ENCODE results near the gene FAM89B.

Gene FAM89B

DNA sequence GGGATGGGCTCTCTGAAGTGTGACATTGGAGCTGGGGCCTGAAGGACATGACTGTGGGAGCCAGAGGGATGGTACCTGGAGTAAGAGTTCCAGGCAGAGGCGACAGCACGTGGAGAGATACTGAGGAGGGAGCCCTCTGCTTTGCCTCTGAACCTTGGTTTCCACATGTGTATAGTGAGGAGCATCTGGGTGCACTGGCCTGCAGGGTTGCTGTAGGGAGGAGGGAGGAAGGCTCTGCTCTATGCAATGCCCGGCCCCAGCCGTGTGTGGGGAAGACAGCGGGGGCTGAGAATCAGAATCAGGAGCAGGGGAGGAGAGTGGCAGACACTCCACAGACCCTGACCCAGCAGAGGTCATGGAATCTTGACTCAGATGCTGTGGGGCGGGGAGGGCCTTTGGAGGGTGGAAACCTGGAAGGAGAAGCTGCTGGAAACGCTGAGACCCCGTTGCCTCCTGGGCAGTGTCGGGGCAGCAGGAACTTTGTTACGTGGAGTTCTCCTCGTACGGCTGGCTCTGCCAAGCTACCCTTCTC, 43.5 kb upstream of the FAM89B start:
- no peak overlapping the region for H3K4me3 ChIP-seq (ENCODE audit: low read depth, low read length)
- TF ChIP-seq, protein P1, sequence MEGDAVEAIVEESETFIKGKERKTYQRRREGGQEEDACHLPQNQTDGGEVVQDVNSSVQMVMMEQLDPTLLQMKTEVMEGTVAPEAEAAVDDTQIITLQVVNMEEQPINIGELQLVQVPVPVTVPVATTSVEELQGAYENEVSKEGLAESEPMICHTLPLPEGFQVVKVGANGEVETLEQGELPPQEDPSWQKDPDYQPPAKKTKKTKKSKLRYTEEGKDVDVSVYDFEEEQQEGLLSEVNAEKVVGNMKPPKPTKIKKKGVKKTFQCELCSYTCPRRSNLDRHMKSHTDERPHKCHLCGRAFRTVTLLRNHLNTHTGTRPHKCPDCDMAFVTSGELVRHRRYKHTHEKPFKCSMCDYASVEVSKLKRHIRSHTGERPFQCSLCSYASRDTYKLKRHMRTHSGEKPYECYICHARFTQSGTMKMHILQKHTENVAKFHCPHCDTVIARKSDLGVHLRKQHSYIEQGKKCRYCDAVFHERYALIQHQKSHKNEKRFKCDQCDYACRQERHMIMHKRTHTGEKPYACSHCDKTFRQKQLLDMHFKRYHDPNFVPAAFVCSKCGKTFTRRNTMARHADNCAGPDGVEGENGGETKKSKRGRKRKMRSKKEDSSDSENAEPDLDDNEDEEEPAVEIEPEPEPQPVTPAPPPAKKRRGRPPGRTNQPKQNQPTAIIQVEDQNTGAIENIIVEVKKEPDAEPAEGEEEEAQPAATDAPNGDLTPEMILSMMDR (IDR thresholded peaks at IDR 0.05; ENCODE audit: low read depth, low read length), result no peak

DNA sequence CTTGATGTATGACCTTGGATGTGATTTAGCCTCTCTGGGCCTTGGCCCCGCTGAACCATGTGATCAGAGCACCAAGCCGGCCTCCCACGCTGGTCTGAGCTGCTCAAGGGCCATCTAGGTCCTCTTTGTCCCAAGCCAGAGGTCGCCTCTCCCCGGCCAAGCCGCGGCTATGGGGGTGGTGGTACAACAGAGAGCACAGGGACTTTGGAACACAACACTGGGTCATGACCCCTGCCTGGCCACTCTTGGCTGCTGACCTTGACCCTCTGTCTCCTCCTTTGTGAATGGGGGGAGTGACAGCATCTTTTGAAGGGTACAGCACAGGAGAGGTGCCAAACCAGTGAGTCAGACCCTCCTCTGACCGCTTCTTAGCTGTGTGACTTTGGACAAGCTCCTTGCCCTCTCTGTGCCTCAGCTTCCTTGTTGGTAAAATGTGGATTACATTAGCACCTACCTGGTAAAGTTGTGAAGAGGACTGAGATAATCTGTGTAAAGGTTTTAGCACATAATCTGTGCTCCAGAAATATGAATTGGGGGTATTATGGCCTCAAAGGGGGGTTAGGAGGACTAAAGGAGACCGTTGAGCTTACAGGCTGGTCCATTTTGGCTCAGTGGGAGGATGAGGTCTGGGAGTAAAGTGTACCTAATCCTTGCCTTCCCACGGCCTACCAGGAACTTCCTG, 42.7 kb upstream of the FAM89B start:
- TF ChIP-seq, protein P1 (IDR thresholded peaks at IDR 0.05; ENCODE audit: low read depth, low read length), result no peak
- no peak overlapping the region for H3K4me3 ChIP-seq (ENCODE audit: low read depth, low read length)

DNA sequence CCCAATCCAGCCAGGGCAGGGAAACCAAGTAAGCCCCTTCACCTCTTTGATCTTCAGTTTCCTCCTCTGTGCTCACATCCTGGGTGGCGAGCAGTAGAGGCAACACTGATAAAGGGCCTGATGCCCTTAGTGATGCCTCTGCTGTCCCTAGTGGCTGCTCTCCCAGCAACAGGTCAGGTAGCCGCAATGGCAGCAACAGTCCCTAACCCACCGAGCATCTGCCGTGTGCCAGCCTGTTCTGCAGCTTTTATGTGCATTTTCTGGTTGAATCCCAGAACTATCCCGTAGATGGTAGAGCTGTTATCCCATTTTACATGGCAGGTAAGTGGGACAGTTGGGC, 42.2 kb upstream of the FAM89B start:
- TF ChIP-seq, protein P1 (IDR thresholded peaks at IDR 0.05; ENCODE audit: low read depth, low read length), result no peak

DNA sequence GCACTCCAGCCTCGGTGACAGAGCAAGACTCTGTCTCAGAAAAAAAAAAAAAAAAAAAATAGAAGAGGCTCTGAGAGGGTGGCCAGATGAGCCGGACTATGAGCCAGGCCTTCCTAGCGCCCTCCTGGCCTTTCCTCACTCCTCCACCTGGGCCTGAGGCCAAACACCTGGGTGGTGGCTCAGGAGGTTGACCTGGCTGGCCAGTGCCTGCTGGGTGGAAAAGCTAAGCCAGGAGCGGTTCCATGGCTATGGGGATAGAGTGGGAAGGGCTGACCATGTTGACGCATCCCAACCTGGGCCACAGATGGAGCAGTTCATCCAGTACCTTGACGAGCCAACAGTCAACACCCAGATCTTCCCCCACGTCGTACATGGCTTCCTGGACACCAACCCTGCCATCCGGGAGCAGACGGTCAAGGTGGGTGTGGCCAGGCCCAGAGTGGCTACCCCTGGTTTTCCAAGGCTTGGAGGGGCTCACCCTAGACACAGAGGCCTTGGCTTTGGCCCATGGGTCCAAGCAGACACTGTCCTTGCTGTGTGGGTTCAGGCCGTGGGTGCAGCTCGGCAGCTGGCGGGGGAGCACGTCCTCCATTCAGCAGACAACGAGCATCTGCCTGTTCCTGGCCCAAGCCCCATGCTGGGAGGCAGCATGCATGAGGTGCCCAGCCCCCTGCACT, 39.8 kb upstream of the FAM89B start:
- TF ChIP-seq, protein P1 (IDR thresholded peaks at IDR 0.05; ENCODE audit: low read depth, low read length), result no peak
- H3K4me3 ChIP-seq (ENCODE audit: low read depth, low read length), result no peak overlapping the region

More for the DNA sequence above, 42.2 kb upstream of the FAM89B start:
- H3K4me3 ChIP-seq (ENCODE audit: low read depth, low read length), result no peak overlapping the region

DNA sequence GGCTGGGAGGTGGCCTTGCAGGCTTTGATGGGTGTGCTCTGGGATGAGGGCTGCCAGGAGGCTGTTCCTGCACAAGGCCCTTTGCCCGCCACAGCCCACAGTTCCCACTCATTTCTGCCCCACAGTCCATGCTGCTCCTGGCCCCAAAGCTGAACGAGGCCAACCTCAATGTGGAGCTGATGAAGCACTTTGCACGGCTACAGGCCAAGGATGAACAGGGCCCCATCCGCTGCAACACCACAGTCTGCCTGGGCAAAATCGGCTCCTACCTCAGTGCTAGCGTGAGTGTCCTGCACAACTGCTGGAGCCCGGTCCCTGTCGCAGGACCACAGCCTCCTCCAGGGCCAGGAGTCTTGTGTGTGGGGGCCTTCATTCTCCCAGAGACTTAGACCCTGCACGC, 37.2 kb upstream of the FAM89B start:
- TF ChIP-seq, protein P1 (IDR thresholded peaks at IDR 0.05; ENCODE audit: low read depth, low read length), result no peak
- H3K4me3 ChIP-seq (ENCODE audit: low read depth, low read length), result no peak overlapping the region

DNA sequence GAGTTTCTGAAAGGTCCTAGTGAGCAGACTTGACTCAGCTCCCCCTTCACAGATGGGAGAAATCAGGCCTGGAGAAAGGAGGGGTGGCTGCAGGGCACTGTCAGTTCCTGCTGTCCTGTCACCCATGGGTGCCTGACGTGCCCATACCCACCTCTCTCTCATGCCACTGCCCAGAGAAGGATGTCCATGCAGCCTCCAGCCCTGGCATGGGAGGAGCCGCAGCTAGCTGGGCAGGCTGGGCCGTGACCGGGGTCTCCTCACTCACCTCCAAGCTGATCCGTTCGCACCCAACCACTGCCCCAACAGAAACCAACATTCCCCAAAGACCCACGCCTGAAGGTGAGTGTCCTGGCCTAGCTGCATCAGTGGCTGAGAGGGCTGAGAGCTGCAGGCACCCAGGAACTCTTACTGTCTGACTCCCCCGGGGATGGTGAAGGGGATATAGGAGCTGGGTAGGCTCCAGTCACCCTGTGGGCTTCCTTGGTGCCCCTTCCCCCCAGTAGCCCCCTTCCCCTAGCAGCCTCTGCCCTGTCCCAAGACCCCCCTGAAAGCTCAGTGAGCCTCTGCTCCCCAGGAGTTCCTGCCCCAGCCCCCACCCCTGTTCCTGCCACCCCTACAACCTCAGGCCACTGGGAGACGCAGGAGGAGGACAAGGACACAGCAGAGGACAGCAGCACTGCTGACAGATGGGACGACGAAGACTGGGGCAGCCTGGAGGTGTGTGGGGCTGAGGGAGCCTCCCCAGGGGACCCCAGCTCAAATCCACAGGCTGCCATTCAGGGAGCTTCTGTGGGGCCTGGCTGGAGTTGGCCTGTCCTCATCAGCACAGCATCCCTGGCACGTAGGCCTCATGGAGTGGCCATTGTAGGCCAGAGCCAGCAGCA, 35.7 kb upstream of the FAM89B start:
- no peak overlapping the region for H3K4me3 ChIP-seq (ENCODE audit: low read depth, low read length)
- TF ChIP-seq, protein P1 (IDR thresholded peaks at IDR 0.05; ENCODE audit: low read depth, low read length), result no peak
